ENCODE results near the gene CEACAM4.

GRCh38 chr19:41670755-41671154 is 43.9 kb upstream of the CEACAM4 start:
- no peak for TF ChIP-seq CTCF (IDR thresholded peaks at IDR 0.05)
- TF ChIP-seq POLR2AphosphoS5 (IDR thresholded peaks at IDR 0.05): no peak
- TF ChIP-seq POLR2A (IDR thresholded peaks at IDR 0.05): no peak

Data from breast epithelium (tissue), 3 donors.